IPS DF 19.7 (cell line): ENCODE results near the gene SECTM1.

Experiments used
- DNase-seq: peaks from one replicate; pipeline ENCODE4 v3.0.0-alpha.2; 2013; ENCODE audit warnings: low read depth, low spot score

The SECTM1 gene

DNA sequence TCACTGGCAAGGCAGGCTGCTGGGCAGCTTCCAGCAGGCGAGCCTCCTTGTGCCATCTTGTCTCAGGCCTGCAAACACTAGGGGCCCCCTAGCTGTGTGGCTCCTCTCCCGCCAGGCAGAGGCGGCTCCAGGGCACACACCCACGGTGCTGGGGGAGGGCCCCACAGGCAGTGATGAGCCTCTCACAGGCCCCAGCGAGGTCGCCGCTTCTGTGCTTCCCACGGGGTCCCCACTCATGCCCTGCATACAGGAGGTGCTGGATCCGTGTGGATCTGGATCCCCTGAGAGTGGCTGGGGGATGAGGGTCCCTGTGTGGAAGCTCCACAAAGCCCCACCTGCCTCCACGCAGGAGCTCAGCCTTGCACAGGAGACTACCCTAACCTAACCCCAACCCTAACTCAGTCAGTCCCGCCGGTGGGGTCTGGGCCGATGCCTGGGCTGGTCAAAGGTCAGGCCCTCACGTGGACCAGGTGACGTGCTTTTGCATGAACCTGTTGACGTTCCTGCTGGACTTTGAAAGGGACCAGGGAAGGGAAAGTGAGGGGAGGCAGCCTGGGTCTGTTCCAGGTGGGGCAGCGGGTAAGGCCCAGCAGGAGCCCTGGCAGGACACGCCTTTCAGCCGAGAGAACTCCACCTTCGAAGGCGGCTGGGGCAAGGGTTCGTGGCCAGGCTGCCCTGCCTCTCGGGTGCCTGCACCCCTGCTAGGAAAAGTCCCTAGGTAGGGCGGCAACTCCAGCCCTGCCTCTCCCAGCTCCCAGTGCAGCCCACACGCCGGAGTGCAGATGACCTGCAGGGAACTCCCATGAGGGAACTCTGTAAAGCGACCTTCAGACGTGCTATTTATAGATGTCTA is 5.2 kb downstream of the SECTM1 start:
- no peak for DNase-seq

DNA sequence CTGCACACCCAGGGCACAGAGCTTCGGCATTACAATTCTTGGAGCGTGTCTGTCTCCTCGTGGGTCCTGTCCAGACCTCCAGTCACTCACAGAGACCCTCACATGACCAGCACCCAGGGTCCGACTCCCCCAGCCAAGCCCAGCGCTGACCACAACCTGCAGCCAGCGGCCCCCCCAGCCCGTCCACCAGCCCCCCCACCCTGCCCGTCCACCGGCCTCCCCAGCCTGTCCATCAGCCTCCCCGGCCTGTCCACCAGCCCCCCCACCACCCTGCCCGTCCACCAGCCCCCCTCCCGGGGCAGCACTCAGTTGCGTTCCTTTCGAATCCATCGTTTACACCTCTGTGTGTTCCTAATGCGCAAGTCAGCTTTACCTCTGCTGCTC is 5.8 kb downstream of the SECTM1 start:
- DNase-seq: no peak

DNA sequence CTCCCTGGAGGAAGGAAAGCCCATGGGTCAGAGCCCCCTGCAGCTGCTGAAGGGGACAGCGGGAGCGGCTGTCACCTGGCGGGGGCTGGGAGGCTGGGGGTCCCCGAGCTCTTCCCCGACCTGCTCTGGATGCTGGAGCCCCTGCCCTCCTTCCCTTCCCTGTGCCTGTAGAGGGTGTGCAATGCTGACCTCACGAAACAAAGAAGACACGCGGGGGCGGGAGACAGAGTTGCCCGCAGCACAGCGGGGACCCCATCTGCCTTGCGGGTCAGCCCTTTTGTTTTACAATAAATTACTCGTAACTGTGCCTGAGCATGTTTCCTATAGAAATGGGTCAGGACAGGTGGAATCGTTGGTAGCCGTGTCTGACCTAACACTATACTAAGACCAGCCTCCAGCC is 6.3 kb downstream of the SECTM1 start:
- no peak for DNase-seq

DNA sequence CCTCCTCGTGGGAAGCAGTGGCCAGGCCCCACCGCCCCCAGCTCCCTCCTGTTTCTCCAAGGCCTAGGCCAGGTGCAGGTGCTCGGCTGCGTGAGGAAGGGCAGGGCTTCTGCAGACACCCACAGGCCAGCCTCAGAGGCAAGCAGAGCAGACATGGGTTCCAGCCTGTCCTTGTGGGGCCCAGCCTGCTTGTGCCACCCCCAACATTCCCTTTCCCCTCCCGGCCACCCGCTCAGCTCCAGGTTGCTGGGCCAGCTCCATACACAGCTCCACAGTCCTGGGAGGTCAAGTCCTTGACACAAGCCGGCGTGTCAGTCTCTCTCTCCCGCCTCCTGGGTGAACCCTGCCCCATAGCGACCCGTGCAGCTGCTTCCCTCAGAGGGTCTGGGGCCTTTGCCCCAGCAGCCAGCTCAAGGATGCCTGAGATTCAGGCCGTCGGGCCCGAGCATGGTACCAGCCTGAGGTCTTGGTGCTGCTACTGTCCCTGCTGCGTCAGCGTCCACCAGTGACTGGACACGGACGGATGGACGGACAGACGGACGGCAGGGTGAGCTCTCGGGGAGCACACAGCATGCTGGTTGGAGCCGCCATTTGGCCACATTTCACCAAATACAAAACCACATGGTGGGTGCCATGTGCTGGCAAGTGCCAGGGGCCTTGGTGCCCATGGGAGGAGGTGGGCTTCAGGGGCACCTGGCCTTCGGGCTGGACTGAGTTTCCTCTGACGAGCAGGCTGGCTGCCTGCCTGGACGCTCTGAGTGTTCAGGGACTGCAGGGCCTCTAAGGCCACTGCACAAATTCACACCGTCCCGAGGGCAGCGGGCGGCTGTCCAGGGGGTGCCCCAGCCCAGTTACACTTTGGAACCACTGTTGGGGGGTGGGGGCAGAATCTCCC is 8.0 kb downstream of the SECTM1 start:
- no peak for DNase-seq

DNA sequence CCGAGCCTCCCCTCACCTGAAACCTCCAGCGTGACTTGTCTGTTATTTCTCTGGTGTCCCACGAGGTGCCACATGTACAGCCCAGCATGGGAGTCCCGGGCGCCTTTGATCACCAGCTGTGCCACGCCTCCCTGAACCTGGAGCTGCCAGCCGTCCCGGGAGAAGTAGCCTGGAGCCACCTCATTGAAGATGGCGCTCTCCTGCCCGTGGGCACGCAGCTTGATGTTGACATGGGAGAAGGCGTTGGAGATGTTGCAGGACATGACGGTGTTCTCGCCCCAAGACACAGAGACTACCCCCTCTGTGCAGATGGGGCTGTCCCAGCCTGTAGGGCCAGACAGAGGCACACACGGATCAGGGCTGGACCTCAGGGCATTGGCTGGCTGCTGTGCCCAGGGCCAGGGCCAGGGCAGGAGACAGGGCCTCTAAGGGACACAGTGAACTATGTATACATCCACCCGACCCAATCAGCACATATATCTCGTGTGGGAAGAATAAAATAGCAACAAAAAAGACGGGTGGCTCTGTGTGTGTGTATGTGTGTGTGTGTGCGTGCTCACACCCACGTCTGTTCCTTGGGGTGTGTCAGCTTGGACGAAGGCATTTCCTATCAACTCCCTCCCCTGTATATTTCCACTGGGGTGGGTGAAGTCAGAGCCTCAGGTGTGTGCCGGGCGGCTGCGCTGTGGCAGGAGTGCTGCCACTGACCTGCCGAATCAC is 8.8 kb downstream of the SECTM1 start:
- no peak for DNase-seq

DNA sequence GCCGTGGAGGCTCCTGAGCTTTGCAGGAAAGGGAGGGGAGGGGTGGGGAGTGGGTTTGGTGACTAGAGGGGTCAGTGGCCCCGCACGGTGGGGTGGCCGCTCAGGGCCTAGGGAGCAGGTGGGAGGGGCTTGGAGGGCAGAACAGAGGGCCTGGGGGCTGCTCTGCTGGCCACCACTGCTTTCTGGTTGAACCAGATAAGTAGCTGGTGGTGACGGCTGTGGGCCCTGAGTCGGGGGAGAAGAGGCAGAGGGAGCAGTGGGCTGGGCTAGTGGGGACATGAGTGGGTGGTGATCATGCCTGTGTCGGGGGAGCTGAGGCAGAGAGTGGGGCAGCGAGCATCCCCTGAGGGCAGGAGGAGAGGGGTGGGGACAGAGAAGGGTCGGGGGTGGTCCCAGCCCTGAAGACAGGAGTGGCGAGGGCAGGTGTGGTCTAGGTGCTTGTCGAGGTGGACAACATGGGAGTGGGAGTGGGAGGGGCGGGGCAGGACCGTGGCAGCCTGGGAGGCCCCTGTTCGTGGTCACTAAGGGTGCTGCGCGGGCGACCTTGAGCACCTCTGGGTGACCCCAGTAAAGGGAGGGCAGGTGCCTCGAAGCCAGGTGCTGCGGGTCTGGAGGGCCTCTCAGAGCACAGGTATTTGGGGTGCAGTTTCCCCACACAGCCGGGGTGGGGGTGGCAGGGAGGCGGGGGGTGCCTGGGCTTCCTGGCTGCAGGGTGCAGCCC is 9.9 kb downstream of the SECTM1 start:
- no peak for DNase-seq

DNA sequence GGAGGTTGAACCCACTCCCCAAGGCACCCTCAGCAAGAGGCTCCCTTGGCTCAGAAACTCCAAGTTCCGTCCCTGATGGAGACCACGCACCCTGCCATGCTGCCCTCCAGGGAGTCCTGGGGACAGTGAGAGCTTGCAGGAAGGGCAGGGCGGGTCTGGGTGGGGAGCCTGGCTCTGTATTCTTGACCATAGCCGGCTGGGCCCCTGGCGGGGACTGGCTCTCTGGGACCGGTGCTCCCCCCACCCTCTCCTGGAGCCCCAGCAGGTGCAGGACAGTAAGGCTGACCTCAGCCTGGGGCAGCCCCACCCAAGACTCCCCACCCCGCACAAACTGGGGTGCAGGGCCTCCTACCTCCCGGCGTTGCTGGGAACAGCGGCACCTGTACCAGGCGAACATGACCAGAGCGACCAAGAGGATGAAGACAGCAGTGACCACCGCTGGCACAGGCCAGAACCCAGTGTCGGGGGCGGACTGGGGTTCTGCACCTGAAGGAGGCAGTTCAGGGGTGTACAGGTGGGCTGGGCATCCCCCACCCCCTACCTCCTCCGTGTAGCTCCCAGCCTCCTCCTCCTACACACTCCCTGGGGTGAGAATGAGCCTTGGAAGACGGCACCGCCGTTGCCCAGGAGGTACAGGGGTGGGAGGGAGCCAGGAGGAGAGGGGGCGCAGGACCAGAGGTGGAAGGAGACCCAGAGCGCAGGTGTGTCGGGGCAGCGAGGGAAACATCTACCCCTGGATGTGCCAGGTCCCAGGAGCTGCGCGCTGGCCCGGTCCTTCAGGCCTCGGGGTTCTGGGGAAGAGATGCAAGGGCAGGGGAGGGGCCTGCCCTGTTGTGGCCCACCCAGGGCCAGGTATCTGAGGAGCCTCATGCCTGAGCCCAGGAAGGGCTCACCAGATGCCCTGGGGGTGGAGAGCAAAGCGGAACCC is 10.8 kb downstream of the SECTM1 start:
- no peak for DNase-seq

DNA sequence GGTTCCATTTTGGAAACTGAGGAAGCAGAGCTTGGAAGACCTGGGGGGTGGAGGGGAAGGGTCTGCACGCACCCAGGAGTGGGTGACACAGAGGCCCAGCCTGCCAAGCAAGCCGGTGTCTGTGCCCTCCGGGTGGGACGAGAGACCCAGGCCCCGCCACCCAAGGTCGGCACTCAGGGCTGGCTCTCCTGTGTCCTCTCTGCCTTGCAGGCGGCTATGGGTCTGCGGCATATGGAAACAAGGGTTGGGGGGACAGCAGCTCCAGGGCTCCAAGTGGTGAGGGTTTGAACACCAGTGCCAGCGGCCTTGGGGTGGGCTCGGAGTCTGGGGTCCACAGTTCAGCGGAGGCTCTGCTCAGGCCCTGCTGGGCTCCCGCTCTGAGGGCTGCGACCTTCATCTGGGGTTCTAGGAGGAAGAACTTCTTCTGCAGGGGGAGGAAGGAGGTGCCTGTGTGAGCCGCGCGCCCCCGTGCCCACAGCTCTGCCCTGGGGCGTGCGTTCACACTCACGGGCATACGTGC is 11.6 kb downstream of the SECTM1 start:
- no peak for DNase-seq

DNA sequence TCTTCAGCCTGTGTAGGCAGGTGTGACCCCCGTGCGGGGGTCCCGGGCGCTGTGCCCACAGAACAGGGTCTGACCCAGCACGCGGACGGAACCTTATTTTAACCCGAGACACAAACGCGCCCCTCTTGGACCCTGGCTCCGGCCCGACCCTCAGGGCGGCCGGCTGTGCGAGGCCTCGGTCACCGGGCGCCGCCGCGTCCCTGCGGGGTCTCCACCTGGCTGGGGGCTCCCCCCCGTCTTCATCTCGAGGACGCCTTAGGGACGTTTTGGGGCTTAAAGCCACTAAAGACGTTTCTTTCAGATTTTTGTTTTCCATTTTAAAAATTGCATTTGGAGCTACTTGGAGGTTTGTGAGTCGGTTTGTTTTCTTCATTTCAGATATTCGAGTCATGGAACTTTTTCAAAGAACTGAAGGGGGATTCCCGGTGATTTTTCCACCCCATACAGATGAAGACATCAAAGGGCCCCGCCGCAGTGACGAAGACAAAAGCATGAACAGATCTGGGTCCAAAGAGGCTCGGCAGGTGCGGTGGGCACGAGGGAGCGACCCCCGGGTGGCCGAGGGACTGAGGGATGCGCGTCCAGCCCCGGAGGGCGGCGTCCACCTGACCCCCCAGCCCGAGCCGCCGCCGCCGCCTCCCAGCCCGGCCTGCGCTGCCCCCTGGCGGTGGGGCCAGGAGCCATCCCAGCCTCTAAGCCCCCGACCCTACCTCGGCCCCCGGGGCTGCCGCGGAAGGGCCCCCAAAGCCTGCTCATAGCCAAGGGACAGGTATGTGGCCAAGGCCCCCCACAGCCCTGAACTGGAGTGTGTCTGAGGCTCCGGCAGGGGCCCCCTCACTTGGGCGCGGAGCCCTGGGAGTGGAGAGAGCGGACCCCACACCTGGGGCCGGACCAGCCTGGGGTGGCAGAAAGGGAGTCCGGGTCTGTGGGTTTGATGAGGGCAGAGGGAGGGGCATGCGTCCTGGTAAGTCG is 12.3 kb downstream of the SECTM1 start:
- DNase-seq: no peak

DNA sequence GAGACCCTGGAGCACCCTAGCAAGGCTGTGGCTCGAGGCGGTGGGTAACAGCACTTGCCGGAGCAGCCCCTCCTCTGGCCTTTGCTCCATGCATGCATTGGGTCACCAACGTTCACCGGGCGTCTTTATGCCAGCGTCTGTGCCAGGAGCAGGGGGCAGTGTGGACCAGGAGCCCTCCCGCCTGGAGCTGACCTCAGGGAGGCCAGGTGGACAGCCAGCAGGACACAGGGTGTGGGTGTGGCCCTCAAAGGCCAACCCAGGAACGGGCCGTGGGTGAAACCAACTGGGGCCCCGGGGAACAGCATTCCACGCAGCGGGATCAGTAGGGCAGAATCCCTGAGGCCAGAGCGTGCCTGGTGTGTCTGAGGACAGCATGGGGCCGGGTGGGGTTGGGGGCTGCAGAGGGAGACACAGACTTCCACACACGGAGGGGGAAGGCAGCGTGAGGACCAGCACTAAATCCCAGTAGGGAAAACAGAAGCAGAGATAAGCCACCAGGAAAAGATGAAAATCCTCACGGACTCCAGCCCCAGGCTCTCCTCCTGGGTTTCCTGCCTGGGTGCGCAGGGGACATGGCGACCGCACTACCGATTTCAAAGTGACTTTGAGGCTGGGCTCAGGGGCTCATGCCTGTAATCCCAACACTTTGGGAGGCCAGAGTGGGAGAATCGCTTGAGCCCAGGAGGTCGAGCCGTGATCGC is 13.3 kb downstream of the SECTM1 start:
- no peak for DNase-seq

DNA sequence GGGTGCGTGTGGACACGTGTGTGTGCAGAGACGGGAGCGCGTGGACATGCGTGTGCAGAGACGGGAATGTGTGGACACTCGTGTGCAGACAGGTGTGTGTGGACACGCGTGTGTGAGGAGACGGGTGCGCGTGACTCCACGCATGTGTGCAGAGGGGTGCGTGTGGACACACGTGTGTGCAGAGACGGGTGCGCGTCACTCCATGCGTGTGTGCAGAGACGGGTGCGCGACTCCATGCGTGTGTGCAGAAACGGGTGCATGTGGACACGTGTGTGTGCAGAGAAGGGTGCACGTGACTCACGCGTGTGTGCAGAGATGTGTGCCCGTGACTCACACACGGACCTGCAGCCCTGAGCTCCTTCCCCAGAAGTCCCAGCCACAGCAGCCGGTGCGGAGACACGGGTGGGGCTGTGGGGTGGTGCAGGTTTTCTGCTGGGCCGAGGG is 13.9 kb downstream of the SECTM1 start:
- no peak for DNase-seq

DNA sequence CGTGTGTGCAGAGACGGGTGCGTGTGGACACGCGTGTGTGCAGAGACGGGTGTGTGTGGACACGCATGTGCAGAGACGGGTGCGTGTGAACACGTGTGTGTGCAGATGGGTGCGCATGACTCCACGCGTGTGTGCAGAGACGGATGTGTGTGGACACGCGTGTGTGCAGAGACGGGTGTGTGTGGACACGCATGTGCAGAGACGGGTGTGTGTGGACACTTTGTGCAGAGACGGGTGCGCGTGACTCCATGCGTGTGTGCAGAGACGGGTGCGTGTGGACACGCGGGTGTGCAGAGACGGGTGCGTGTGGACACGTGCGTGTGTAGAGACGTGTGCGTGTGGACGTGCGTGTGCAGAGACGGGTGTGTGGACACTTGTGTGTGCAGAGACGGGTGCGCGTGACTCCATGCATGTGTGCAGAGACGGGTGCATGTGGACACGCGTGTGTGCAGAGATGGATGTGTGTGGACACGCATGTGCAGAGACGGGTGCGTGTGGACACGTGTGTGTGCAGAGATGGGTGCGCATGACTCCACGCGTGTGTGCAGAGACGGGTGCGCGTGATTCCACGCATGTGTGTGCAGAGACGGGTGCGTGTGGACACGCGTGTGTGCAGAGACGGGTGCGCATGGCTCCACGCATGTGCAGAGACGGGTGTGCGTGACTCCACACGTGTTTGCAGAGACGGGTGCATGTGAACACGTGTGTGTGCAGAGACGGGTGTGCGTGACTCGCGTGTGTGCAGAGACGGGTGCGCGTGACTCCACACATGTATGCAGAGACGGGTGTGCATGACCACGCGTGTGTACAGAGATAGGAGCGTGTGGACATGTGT is 14.6 kb downstream of the SECTM1 start:
- no peak for DNase-seq

DNA sequence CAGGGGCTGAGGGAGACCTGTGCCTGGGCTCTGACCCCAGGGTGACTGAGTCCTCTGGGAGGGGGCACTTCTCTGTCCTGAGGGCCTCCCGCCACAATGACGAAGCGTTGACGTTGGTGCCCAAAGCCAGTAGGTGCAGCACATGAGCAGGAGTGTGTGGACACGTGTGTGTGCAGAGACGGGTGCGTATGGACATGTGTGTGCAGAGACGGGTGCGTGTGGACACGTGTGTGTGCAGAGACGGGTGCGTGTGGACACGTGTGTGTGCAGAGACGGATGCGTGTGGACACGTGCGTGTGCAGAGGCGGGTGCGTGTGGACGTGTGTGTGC is 15.4 kb downstream of the SECTM1 start:
- no peak for DNase-seq

DNA sequence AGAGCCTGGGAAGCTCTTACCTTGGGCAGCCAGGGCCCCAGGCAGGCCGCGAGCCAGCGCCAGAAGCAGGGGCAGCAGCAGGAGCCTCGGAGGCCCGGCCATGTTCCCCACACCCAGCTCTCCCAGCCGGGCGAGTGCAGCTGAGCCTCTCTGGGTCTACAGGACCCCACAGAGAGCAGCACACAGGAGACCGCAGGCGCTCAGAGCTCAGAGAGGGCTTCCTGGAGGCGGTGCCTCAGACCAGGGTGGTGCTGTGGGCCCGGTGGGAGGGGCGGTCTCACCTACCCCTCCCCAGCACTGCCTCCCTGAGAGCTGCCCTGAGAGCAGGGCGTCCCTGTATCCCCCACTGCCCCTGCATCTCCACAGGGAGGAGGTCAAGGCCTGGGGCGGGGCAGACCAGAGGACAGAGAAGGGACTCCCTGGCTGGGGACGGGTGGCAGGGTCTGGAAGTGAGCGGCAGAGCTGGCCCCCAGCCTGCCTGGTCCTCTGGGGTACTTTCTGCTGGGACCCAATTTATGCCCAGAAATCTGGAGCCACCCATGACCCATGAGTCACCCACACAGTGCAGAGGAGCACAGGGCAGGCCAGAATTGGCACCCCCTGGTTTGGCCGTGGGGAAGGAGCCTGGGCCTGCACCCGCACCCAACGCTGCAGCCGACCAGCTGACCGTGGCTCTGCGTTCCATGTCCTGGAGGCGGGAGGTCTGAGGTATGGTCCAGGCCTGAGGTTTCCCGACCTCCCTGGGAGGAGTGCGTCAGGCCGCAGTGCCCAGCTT is 16.0 kb downstream of the SECTM1 start, which contains the start of gene CD7:
TSS of gene CD7 (minus strand) at position 215 of the 775 bp plus-strand sequence. CDS start at position 102, 113 bp downstream.
- DNase-seq: no peak

DNA sequence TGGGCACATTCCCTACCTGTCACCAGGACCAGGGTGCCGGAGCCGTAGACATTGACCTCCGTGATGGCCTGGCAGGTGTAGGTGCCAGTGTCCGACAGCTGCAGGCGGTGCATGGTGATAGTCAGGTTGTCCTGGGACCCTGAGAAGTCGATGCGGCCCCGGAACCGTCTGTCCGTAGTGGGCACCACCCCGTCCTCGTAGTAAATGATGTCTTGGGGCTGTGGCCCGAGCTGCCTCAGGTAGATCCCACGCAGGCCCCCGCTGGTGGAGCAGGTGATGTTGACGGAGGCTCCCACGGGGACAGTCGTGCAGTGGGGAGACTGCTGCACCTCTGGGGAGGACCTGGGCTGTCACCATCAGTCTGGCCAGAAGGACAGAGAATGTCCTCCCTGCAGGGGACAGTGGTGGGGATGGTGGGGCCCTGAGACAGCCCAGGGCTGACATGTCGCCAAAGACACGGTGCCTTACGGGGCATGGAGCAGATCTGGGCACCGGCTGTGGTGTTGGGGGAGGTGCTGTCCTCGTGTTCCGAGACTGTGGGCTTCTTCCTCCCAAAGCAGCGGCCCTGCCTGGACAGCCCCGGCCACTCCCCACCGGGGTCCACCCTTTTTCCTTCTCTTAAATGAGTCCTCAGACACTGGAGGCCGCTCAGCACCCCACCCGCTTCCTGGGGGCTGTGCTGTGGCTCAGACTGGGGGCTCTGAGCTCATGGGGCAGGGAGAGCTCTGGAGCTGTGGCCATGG is 16.7 kb downstream of the SECTM1 start:
- no peak for DNase-seq
